Ureter (tissue), 1 donor: ENCODE measurements around the gene TRIM39. TPM values are rescaled to one million over a fixed set of nuclear protein-coding genes. Genes with fewer than 3 reads are reported as not detected.

Experiments
- DNase-seq: peaks from one replicate; pipeline ENCODE4 v3.0.0-alpha.2; 2020; ENCODE audit warnings: low spot score
- total RNA-seq: library from RNA; stranded (reverse); gene quantifications from one replicate; pipeline ENCODE4 v1.2.4, GENCODE V29; 2023
- donor health status: DM: yes; HTN: yes; CAD: no.

Gene TRIM39
- total RNA-seq, 1 donor from 2014 or later: 13.8 TPM

- peak; percentile 73 for DNase-seq
Measured at GRCh38 chr6:30327232-30327746, 562 bp downstream of the TRIM39 start.

- no peak for DNase-seq
Measured at GRCh38 chr6:30328397-30328796, 1.7 kb downstream of the TRIM39 start.

- DNase-seq: no peak
Measured at GRCh38 chr6:30329331-30329730, 2.6 kb downstream of the TRIM39 start.

GRCh38 chr6:30331981-30332380 is 5.3 kb downstream of the TRIM39 start:
- DNase-seq: no peak

- DNase-seq: no peak
Measured at GRCh38 chr6:30334075-30334783, 7.5 kb downstream of the TRIM39 start.

- DNase-seq: no peak
Measured at GRCh38 chr6:30340589-30341054, 13.9 kb downstream of the TRIM39 start.

GRCh38 chr6:30341218-30341617 is 14.5 kb downstream of the TRIM39 start:
- DNase-seq: no peak

- no peak for DNase-seq
Measured at GRCh38 chr6:30341728-30342127, 15.0 kb downstream of the TRIM39 start.

GRCh38 chr6:30344191-30344867 is 17.6 kb downstream of the TRIM39 start:
- no peak for DNase-seq

GRCh38 chr6:30344868-30345671 is 18.3 kb downstream of the TRIM39 start, which contains the start of gene RPP21:
Gene RPP21, plus strand, starts transcription at chr6:30345156. Its CDS starts 16 bp downstream, at chr6:30345172.
- DNase-seq: peak; percentile 86

- no peak for DNase-seq
Measured at GRCh38 chr6:30345852-30346251, 19.1 kb downstream of the TRIM39 start.

- no peak for DNase-seq
Measured at GRCh38 chr6:30348957-30349356, 22.2 kb downstream of the TRIM39 start.

- DNase-seq: no peak
Measured at GRCh38 chr6:30349421-30350177, 22.9 kb downstream of the TRIM39 start.

GRCh38 chr6:30350524-30350923 is 23.8 kb downstream of the TRIM39 start:
- DNase-seq: no peak

GRCh38 chr6:30352550-30352949 is 25.8 kb downstream of the TRIM39 start:
- DNase-seq: no peak

- DNase-seq: no peak
Measured at GRCh38 chr6:30355281-30355680, 28.6 kb downstream of the TRIM39 start.

- DNase-seq: no peak
Measured at GRCh38 chr6:30356536-30356935, 29.8 kb downstream of the TRIM39 start.

GRCh38 chr6:30357678-30358540 is 31.2 kb downstream of the TRIM39 start:
- DNase-seq: no peak

GRCh38 chr6:30359276-30359675 is 32.5 kb downstream of the TRIM39 start:
- DNase-seq: no peak

- no peak for DNase-seq
Measured at GRCh38 chr6:30360139-30360538, 33.4 kb downstream of the TRIM39 start.
